Esophagus muscularis mucosa (tissue), 3 donors: ENCODE measurements around the gene LTN1.

Experiments
- POLR2A ChIP-seq: fragments of 450-650 bp; IDR thresholded peaks from one replicate; pipeline ENCODE4 v1.6.1; 2017; ENCODE audit warnings: antibody characterized with exemption, moderate library complexity, mild to moderate bottlenecking, low read depth
- TF ChIP-seq, protein P1 (sequence below), 3 experiments: fragments of 200-600 bp in 2 of 3; fragments of 450-650 bp in 1 of 3; sonication (generic) in 2 of 3; IDR thresholded peaks; one replicate each; pipeline ENCODE4 v1.5.1; 2017 to 2019; ENCODE audit warnings: antibody characterized with exemption in 3 of 3, mild to moderate bottlenecking in 2 of 3, moderate library complexity in 1 of 3

- TF ChIP-seq, protein P1, sequence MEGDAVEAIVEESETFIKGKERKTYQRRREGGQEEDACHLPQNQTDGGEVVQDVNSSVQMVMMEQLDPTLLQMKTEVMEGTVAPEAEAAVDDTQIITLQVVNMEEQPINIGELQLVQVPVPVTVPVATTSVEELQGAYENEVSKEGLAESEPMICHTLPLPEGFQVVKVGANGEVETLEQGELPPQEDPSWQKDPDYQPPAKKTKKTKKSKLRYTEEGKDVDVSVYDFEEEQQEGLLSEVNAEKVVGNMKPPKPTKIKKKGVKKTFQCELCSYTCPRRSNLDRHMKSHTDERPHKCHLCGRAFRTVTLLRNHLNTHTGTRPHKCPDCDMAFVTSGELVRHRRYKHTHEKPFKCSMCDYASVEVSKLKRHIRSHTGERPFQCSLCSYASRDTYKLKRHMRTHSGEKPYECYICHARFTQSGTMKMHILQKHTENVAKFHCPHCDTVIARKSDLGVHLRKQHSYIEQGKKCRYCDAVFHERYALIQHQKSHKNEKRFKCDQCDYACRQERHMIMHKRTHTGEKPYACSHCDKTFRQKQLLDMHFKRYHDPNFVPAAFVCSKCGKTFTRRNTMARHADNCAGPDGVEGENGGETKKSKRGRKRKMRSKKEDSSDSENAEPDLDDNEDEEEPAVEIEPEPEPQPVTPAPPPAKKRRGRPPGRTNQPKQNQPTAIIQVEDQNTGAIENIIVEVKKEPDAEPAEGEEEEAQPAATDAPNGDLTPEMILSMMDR (IDR thresholded peaks at IDR 0.05): no peak
- no peak for TF ChIP-seq POLR2A
These were observed 108.7 kb downstream of the LTN1 start for GRCh38 chr21:28883931-28884330.
